ENCODE measurements around the gene BSN. TPM values are rescaled to one million over a fixed set of nuclear protein-coding genes. Genes with fewer than 3 reads are reported as not detected.

The BSN gene
- total RNA-seq, 1 donor from 2014 or later = 0.62 TPM

GRCh38 chr3:49662720-49663413 lies 108.6 kb downstream of the BSN start:
- DNase-seq (ENCODE audit: low spot score) = no peak
- intact Hi-C loops (cut with DNase I) = no loop called here
- ATAC-seq = no peak

- no peak for ATAC-seq
- no peak for DNase-seq (ENCODE audit: low spot score)
- intact Hi-C loops (cut with DNase I) = no loop called here
These were observed 109.6 kb downstream of the BSN start for GRCh38 chr3:49663831-49664230.

GRCh38 chr3:49664300-49664699 lies 110.0 kb downstream of the BSN start:
- no peak for ATAC-seq
- DNase-seq (ENCODE audit: low spot score) = no peak
- intact Hi-C loops (cut with DNase I) = no loop called here

- DNase-seq (ENCODE audit: low spot score) (no peak), ATAC-seq (no peak)
- intact Hi-C loops (cut with DNase I) = no loop called here
These were observed 111.7 kb downstream of the BSN start for GRCh38 chr3:49665822-49666519.

- DNase-seq (ENCODE audit: low spot score) (no peak), ATAC-seq (no peak)
- intact Hi-C loops (cut with DNase I) = no loop called here
These were observed 112.3 kb downstream of the BSN start for GRCh38 chr3:49666592-49666991.

- intact Hi-C loops (cut with DNase I) = loop anchor here (2.0 kb wide), 1 partner anchor 523 kb away; no protein-coding TSS in a partner anchor
- no peak for DNase-seq (ENCODE audit: low spot score)
These were observed 113.6 kb downstream of the BSN start for GRCh38 chr3:49667701-49668413.

GRCh38 chr3:49668414-49668797 lies 114.1 kb downstream of the BSN start:
- intact Hi-C loops (cut with DNase I) = loop anchor here (2.0 kb wide), 1 partner anchor 524 kb away; no protein-coding TSS in a partner anchor
- ATAC-seq (no peak), DNase-seq (ENCODE audit: low spot score) (no peak)

More at GRCh38 chr3:49667701-49668413, 113.6 kb downstream of the BSN start:
- ATAC-seq = no peak

- no peak for DNase-seq (ENCODE audit: low spot score)
- ATAC-seq = no peak
- intact Hi-C loops (cut with DNase I) = loop anchor here (2.0 kb wide), 1 partner anchor 524 kb away; no protein-coding TSS in a partner anchor
These were observed 114.6 kb downstream of the BSN start for GRCh38 chr3:49668861-49669260.

- ATAC-seq = no peak
- intact Hi-C loops (cut with DNase I) = loop anchor here (2.0 kb wide), 1 partner anchor 525 kb away; no protein-coding TSS in a partner anchor
These were observed 115.1 kb downstream of the BSN start for GRCh38 chr3:49669352-49669751.

GRCh38 chr3:49670940-49671290 lies 116.6 kb downstream of the BSN start:
- no peak for ATAC-seq
- no peak for DNase-seq (ENCODE audit: low spot score)
- intact Hi-C loops (cut with DNase I) = loop anchor here (5.0 kb wide), 1 partner anchor 129 kb away; no protein-coding TSS in a partner anchor

More at GRCh38 chr3:49669352-49669751, 115.1 kb downstream of the BSN start:
- no peak for DNase-seq (ENCODE audit: low spot score)

- DNase-seq (ENCODE audit: low spot score) = peak; percentile 68
- ATAC-seq = no peak
- intact Hi-C loops (cut with DNase I) = loop anchor here (5.0 kb wide), 1 partner anchor 129 kb away; no protein-coding TSS in a partner anchor
These were observed 117.3 kb downstream of the BSN start for GRCh38 chr3:49671291-49672288.

GRCh38 chr3:49673121-49673714 lies 118.9 kb downstream of the BSN start:
- ATAC-seq = no peak
- intact Hi-C loops (cut with DNase I) = loop anchor here (5.0 kb wide), 1 partner anchor 131 kb away; no protein-coding TSS in a partner anchor
- no peak for DNase-seq (ENCODE audit: low spot score)

GRCh38 chr3:49673715-49674496 lies 119.6 kb downstream of the BSN start, which contains the start of gene APEH:
TSS of gene APEH (plus strand) at chr3:49674351. CDS start at chr3:49674402, 51 bp downstream.
- intact Hi-C loops (cut with DNase I) = loop anchor here (5.0 kb wide), 1 partner anchor 132 kb away; no protein-coding TSS in a partner anchor
- peak; percentile 97 for ATAC-seq
- DNase-seq (ENCODE audit: low spot score) = peak; percentile 97

- no peak for DNase-seq (ENCODE audit: low spot score)
- intact Hi-C loops (cut with DNase I) = loop anchor here (5.0 kb wide), 1 partner anchor 132 kb away; no protein-coding TSS in a partner anchor
These were observed 120.3 kb downstream of the BSN start for GRCh38 chr3:49674497-49674983.

GRCh38 chr3:49675912-49676311 lies 121.6 kb downstream of the BSN start:
- DNase-seq (ENCODE audit: low spot score) = no peak
- no peak for ATAC-seq
- intact Hi-C loops (cut with DNase I) = no loop called here

More at GRCh38 chr3:49674497-49674983, 120.3 kb downstream of the BSN start:
- no peak for ATAC-seq

- intact Hi-C loops (cut with DNase I) = no loop called here
- DNase-seq (ENCODE audit: low spot score) (no peak), ATAC-seq (no peak)
These were observed 126.4 kb downstream of the BSN start for GRCh38 chr3:49680493-49681231.
